ENCODE data around the gene CHST11. TPM values are rescaled to one million over a fixed set of nuclear protein-coding genes. Genes with fewer than 3 reads are reported as not detected.

CHST11 gene
- total RNA-seq, 2 donors from 2014 or later, result 2.9 to 4.9 TPM

DNA sequence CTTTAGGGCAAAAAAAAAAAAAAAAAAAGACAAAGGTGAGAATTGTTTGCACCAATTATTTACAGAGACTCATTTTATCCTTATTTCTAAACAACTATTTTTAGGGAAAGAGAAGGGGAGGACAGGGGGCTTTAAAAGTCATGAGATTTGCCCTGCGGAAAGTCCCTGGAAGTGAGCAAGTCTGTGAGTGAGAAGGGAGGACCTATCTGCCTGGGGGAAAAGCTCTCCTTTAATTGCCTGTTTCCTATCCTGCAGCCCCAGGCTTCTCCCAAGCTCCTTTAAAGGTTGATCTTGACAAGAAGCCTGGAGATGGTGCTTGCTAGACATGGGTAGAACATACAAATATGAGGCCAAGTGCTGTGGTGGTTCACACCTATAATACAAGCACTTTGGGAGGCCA, 8.3 kb upstream of the CHST11 start:
- Histone ChIP-seq H3K27me3 (no peaks in the 10 kb centered on the region), H3K4me1 (no peaks in the 10 kb centered on the region), H3K36me3 (no peaks in the 10 kb centered on the region), H3K9ac (ENCODE audit: low read depth in 2 of 2, low read length in 2 of 2) (no peak overlapping the region), H3K27ac (no peak overlapping the region), H3K4me3 (no peak overlapping the region), H3K9me3 (no peaks in the 10 kb centered on the region)
- no peak for DNase-seq
- no peak for TF ChIP-seq CTCF (IDR thresholded peaks at IDR 0.05)
- intact Hi-C loops (cut with DNase I), result no loop called here

GRCh38 chr12:104450700-104451099, 6.0 kb upstream of the CHST11 start:
- H3K27me3 ChIP-seq, result no peaks in the 10 kb centered on the region
- no peak overlapping the region for H3K4me3 ChIP-seq
- intact Hi-C loops (cut with DNase I), result no loop called here
- H3K9me3 ChIP-seq, result no peaks in the 10 kb centered on the region
- H3K4me1 ChIP-seq, result no peaks in the 10 kb centered on the region
- H3K9ac ChIP-seq (ENCODE audit: low read depth in 2 of 2, low read length in 2 of 2), result no peak overlapping the region
- H3K27ac ChIP-seq, result no peak overlapping the region
- TF ChIP-seq CTCF (IDR thresholded peaks at IDR 0.05), result no peak
- DNase-seq, result no peak
- no peaks in the 10 kb centered on the region for H3K36me3 ChIP-seq

GRCh38 chr12:104452087-104452486, 4.7 kb upstream of the CHST11 start:
- H3K9me3 ChIP-seq, result no peaks in the 10 kb centered on the region
- no peak overlapping the region for H3K9ac ChIP-seq (ENCODE audit: low read depth in 2 of 2, low read length in 2 of 2)
- no peak overlapping the region for H3K27ac ChIP-seq
- H3K36me3 ChIP-seq, result no peaks in the 10 kb centered on the region
- H3K4me1 ChIP-seq, result no peaks in the 10 kb centered on the region
- intact Hi-C loops (cut with DNase I), result no loop called here
- H3K4me3 ChIP-seq, result no peak overlapping the region
- no peak for TF ChIP-seq CTCF (IDR thresholded peaks at IDR 0.05)
- peaks cover 8% of the 10 kb centered on the region for H3K27me3 ChIP-seq
- DNase-seq, result no peak

DNA sequence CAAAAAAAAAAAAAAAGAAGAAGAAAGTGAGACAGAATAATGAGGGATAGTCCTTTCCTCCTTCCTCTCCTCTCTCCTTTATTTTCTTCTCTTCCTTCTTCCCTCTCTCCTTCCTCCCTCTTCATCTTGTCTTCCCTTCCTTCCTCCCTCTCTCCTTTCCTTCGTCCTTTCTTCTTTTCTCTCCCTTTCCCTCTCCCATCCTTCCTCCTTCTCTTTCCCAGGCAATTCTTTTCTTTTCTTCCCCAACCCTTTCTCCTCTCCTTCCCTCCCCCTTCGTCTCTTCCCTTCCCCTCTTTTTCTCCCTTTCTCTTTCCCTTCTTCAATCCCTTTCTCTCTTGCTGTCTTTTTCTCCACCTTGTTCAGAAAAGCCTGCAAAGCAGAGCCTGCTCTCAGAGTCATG, 3.6 kb upstream of the CHST11 start:
- H3K27ac ChIP-seq, result no peak overlapping the region
- no peaks in the 10 kb centered on the region for H3K9me3 ChIP-seq
- intact Hi-C loops (cut with DNase I), result no loop called here
- no peak for TF ChIP-seq CTCF (IDR thresholded peaks at IDR 0.05)
- H3K9ac ChIP-seq (ENCODE audit: low read depth in 2 of 2, low read length in 2 of 2), result no peak overlapping the region
- no peaks in the 10 kb centered on the region for H3K4me1 ChIP-seq
- peaks cover 16% of the 10 kb centered on the region for H3K27me3 ChIP-seq
- no peak overlapping the region for H3K4me3 ChIP-seq
- no peak for DNase-seq
- H3K36me3 ChIP-seq, result no peaks in the 10 kb centered on the region

- Histone ChIP-seq H3K9ac (ENCODE audit: low read depth in 2 of 2, low read length in 2 of 2) (no peak overlapping the region), H3K9me3 (no peaks in the 10 kb centered on the region), H3K36me3 (no peaks in the 10 kb centered on the region), H3K4me1 (no peaks in the 10 kb centered on the region), H3K4me3 (no peak overlapping the region), H3K27ac (no peak overlapping the region), H3K27me3 (peaks cover 22% of the 10 kb centered on the region)
- TF ChIP-seq CTCF (IDR thresholded peaks at IDR 0.05), result no peak
- intact Hi-C loops (cut with DNase I), result no loop called here
- no peak for DNase-seq
Observed at GRCh38 chr12:104454997-104455396, 1.8 kb upstream of the CHST11 start.
